Posterior vena cava (tissue), 2 donors: ENCODE results near the gene PLA2G4F. TPM values are rescaled to one million over a fixed set of nuclear protein-coding genes. Genes with fewer than 3 reads are reported as not detected.

Experiments used
- DNase-seq: peaks from one replicate; pipeline ENCODE4 v3.0.0-alpha.2; 2020; ENCODE audit warnings: low spot score
- intact Hi-C, 2 donors: fragments of 100-400 bp; cut with DNase I; formaldehyde crosslinking; loops; one replicate each; pipeline versions ENCODE4 v1.14.1 to v1.14.2; 2022 to 2023
- total RNA-seq, 2 donors: library from RNA; stranded (reverse); fragmentation: NEBNext Ultra II Directional; extraction: Animal tissue kit (Norgen Biotek cat#: 25700); gene quantifications; one replicate each; pipeline ENCODE4 v1.2.1, GENCODE V29; 2021
- donor health status: DM: yes; HTN: yes; CAD: no.
- donor health status: DM: yes; HTN: yes; CAD: no.

Gene PLA2G4F
- total RNA-seq, 2 donors from 2014 or later = not detected

- intact Hi-C loops = loop anchor here (10.0 kb wide), 1 partner anchor 143 kb away; no protein-coding TSS in a partner anchor
- DNase-seq = peak; percentile 70
Measured at GRCh38 chr15:42137461-42138261, 18.8 kb downstream of the PLA2G4F start.

- no peak for DNase-seq
- intact Hi-C loops = loop anchor here (10.0 kb wide), 1 partner anchor 142 kb away; no protein-coding TSS in a partner anchor
Measured at GRCh38 chr15:42136513-42136912, 19.9 kb downstream of the PLA2G4F start.

GRCh38 chr15:42135351-42135750, 21.1 kb downstream of the PLA2G4F start:
- no peak for DNase-seq
- intact Hi-C loops = loop anchor here (10.0 kb wide), 1 partner anchor 141 kb away; no protein-coding TSS in a partner anchor

- DNase-seq = no peak
- intact Hi-C loops = loop anchor here (10.0 kb wide), 1 partner anchor 140 kb away; no protein-coding TSS in a partner anchor
Measured at GRCh38 chr15:42134617-42135245, 21.7 kb downstream of the PLA2G4F start.

- intact Hi-C loops = loop anchor here (10.0 kb wide), 1 partner anchor 139 kb away; no protein-coding TSS in a partner anchor
- no peak for DNase-seq
Measured at GRCh38 chr15:42133886-42134502, 22.4 kb downstream of the PLA2G4F start.

- intact Hi-C loops = loop anchor here (10.0 kb wide), 1 partner anchor 139 kb away; no protein-coding TSS in a partner anchor
- DNase-seq = no peak
Measured at GRCh38 chr15:42133356-42133755, 23.1 kb downstream of the PLA2G4F start.

GRCh38 chr15:42131826-42132806, 24.3 kb downstream of the PLA2G4F start:
- intact Hi-C loops = loop anchor here (10.0 kb wide), 1 partner anchor 137 kb away; no protein-coding TSS in a partner anchor
- DNase-seq = no peak

- intact Hi-C loops = loop anchor here (10.0 kb wide), 1 partner anchor 136 kb away; no protein-coding TSS in a partner anchor
- no peak for DNase-seq
Measured at GRCh38 chr15:42131006-42131405, 25.4 kb downstream of the PLA2G4F start.

- intact Hi-C loops = loop anchor here (10.0 kb wide), 1 partner anchor 136 kb away; no protein-coding TSS in a partner anchor
- DNase-seq = no peak
Measured at GRCh38 chr15:42130246-42130986, 26.0 kb downstream of the PLA2G4F start.

GRCh38 chr15:42129364-42129763, 27.1 kb downstream of the PLA2G4F start:
- intact Hi-C loops = no loop called here

GRCh38 chr15:42128476-42128875, 28.0 kb downstream of the PLA2G4F start:
- DNase-seq = no peak
- intact Hi-C loops = no loop called here

More at GRCh38 chr15:42129364-42129763, 27.1 kb downstream of the PLA2G4F start:
- DNase-seq = no peak

- DNase-seq = no peak
- intact Hi-C loops = loop anchor here in 1 of 2 donors (5.0 kb wide), 1 partner anchor 1104 kb away; no protein-coding TSS in a partner anchor
Measured at GRCh38 chr15:42123546-42123945, 32.9 kb downstream of the PLA2G4F start.

- intact Hi-C loops = loop anchor here in 1 of 2 donors (5.0 kb wide), 1 partner anchor 1106 kb away; no protein-coding TSS in a partner anchor
- no peak for DNase-seq
Measured at GRCh38 chr15:42121682-42122081, 34.8 kb downstream of the PLA2G4F start.

- intact Hi-C loops = loop anchor here in 1 of 2 donors (5.0 kb wide), 1 partner anchor 1106 kb away; no protein-coding TSS in a partner anchor
- DNase-seq = no peak
Measured at GRCh38 chr15:42121021-42121420, 35.4 kb downstream of the PLA2G4F start.

GRCh38 chr15:42120285-42120684, 36.2 kb downstream of the PLA2G4F start:
- intact Hi-C loops = loop anchor here in 1 of 2 donors (5.0 kb wide), 1 partner anchor 1107 kb away; no protein-coding TSS in a partner anchor
- no peak for DNase-seq

- no peak for DNase-seq
- intact Hi-C loops = no loop called here
Measured at GRCh38 chr15:42119446-42119760, 37.0 kb downstream of the PLA2G4F start.

- intact Hi-C loops = no loop called here
- no peak for DNase-seq
Measured at GRCh38 chr15:42118650-42119445, 37.6 kb downstream of the PLA2G4F start.
